IMR-90 (cell line): ENCODE measurements around the gene ANKRD53. TPM values are rescaled to one million over a fixed set of nuclear protein-coding genes. Genes with fewer than 3 reads are reported as not detected.

Experiments used
- ATAC-seq: fragments of 200-7000 bp; cut with Tn5 transposase; 2 replicates; pipeline ENCODE4 v1.9.1; 2020; ENCODE audit warnings: low read depth, mild to moderate bottlenecking, moderate library complexity
- BruUV-seq: library from RNA; stranded (reverse); fragments of 400-500 nt; replicated peaks from 2 replicates; lab custom pipeline; 2021; lab: Mats Ljungman, UMichigan
- CTCF ChIA-PET: fragments of 300-600 bp; formaldehyde crosslinking; extraction: SDS; loops from one replicate; lab custom pipeline; 2021; ENCODE audit warnings: antibody characterized with exemption; lab: Yijun Ruan, JAX
- POLR2A ChIA-PET: fragments of 300-600 bp; sonication (Branson Sonifier 250); formaldehyde crosslinking; loops from one replicate; lab custom pipeline; 2022; ENCODE audit warnings: antibody characterized with exemption; ENCODE audit not compliant: unreplicated experiment; lab: Charles Lee
- DNase-seq: peaks from one replicate; pipeline ENCODE4 v3.0.0; 2013
- H2AFZ ChIP-seq: replicated peaks from 2 replicates; pipeline ENCODE3; 2013; ENCODE audit warnings: low read length, mild to moderate bottlenecking; ENCODE audit not compliant: poor library complexity
- H2AK5ac ChIP-seq: 2 replicates; pipeline ENCODE4 v1.6.1; 2013; ENCODE audit warnings: low read depth, low read length, inconsistent platforms
- H2AK9ac ChIP-seq: replicated peaks from 2 replicates; pipeline ENCODE3; 2013; ENCODE audit warnings: mild to moderate bottlenecking, low read depth, low read length, moderate library complexity; ENCODE audit not compliant: poor library complexity
- H2BK120ac ChIP-seq: 2 replicates; pipeline ENCODE4 v1.6.1; 2013; ENCODE audit warnings: low read depth, low read length, inconsistent platforms
- H2BK15ac ChIP-seq: 3 replicates; pipeline ENCODE4 v1.6.1; 2013; ENCODE audit warnings: low read depth, low read length, inconsistent platforms
- H2BK20ac ChIP-seq: 2 replicates; pipeline ENCODE4 v1.6.1; 2013; ENCODE audit warnings: low read depth, mild to moderate bottlenecking, inconsistent platforms, low read length, moderate library complexity
- H2BK5ac ChIP-seq: 2 replicates; pipeline ENCODE4 v1.6.1; 2013; ENCODE audit warnings: mild to moderate bottlenecking, low read depth, low read length, inconsistent platforms; ENCODE audit not compliant: poor library complexity, severe bottlenecking
- H3K14ac ChIP-seq: replicated peaks from 2 replicates; pipeline ENCODE4 v1.6.1; 2013; ENCODE audit warnings: low read depth, low read length, inconsistent platforms
- H3K18ac ChIP-seq: 2 replicates; pipeline ENCODE4 v1.6.1; 2013; ENCODE audit warnings: low read depth, low read length, control low read depth
- H3K23ac ChIP-seq: 2 replicates; pipeline ENCODE4 v1.6.1; 2013; ENCODE audit warnings: low read depth, low read length, inconsistent platforms
- H3K27ac ChIP-seq: 2 replicates; pipeline ENCODE4 v1.5.1; 2013; ENCODE audit warnings: mild to moderate bottlenecking, control low read depth, low read length; ENCODE audit not compliant: insufficient read depth
- H3K27me3 ChIP-seq: 2 replicates; pipeline ENCODE4 v1.6.1; 2013; ENCODE audit warnings: low read length; ENCODE audit not compliant: control insufficient read depth, insufficient read depth
- H3K36me3 ChIP-seq: 2 replicates; pipeline ENCODE4 v1.6.1; 2013; ENCODE audit warnings: low read length, mixed read lengths; ENCODE audit not compliant: control insufficient read depth, insufficient read depth
- H3K4ac ChIP-seq: 2 replicates; pipeline ENCODE4 v1.6.1; 2013; ENCODE audit warnings: low read depth, low read length, inconsistent platforms
- H3K4me1 ChIP-seq: 2 replicates; pipeline ENCODE4 v1.6.1; 2013; ENCODE audit warnings: low read length, mixed read lengths; ENCODE audit not compliant: control insufficient read depth, insufficient read depth
- H3K4me2 ChIP-seq: 2 replicates; pipeline ENCODE4 v1.6.1; 2013; ENCODE audit warnings: low read depth, mild to moderate bottlenecking, control low read depth, low read length, moderate library complexity
- H3K4me3 ChIP-seq: 2 replicates; pipeline ENCODE4 v1.5.1; 2013; ENCODE audit warnings: low read depth, mild to moderate bottlenecking, control low read depth, low read length, moderate library complexity; ENCODE audit not compliant: insufficient read depth
- H3K56ac ChIP-seq: 2 replicates; pipeline ENCODE4 v1.6.1; 2013; ENCODE audit warnings: low read length, inconsistent platforms; ENCODE audit not compliant: insufficient read depth; ENCODE audit errors: extremely low read depth
- H3K79me1 ChIP-seq, 2 experiments: 2 replicates each; pipeline ENCODE4 v1.6.1; 2013; ENCODE audit warnings: low read length in 2 of 2, inconsistent platforms in 1 of 2, low read depth in 1 of 2
- H3K9ac ChIP-seq: 2 replicates; pipeline ENCODE4 v1.6.1; 2013; ENCODE audit warnings: low read depth, low read length, control low read depth
- H3K9me1 ChIP-seq: 2 replicates; pipeline ENCODE4 v1.6.1; 2013; ENCODE audit warnings: low read length, inconsistent platforms; ENCODE audit not compliant: insufficient read depth
- H3K9me3 ChIP-seq: 2 replicates; pipeline ENCODE4 v1.6.1; 2013; ENCODE audit warnings: low read length; ENCODE audit not compliant: control insufficient read depth, insufficient read depth
- H4K20me1 ChIP-seq: 2 replicates; pipeline ENCODE4 v1.6.1; 2013; ENCODE audit warnings: low read length, inconsistent platforms; ENCODE audit not compliant: insufficient read depth
- H4K5ac ChIP-seq: 2 replicates; pipeline ENCODE4 v1.6.1; 2013; ENCODE audit warnings: mild to moderate bottlenecking, low read depth, low read length, control low read depth
- H4K8ac ChIP-seq, 2 experiments: 2 replicates each; pipeline ENCODE4 v1.6.1; 2013; ENCODE audit warnings: low read depth in 2 of 2, low read length in 2 of 2, control low read depth in 1 of 2, inconsistent platforms in 1 of 2
- H4K91ac ChIP-seq: 2 replicates; pipeline ENCODE4 v1.6.1; 2013; ENCODE audit warnings: low read depth, low read length, inconsistent platforms; ENCODE audit not compliant: insufficient read depth
- BHLHE40 ChIP-seq: fragments of 150-350 bp; IDR thresholded peaks from 2 replicates; pipeline ENCODE4 v1.6.1; 2016; ENCODE audit warnings: mild to moderate bottlenecking, low read depth, low read length
- CEBPB ChIP-seq: IDR thresholded peaks from 2 replicates; pipeline ENCODE4 v1.6.1; 2012; ENCODE audit warnings: low read depth, low read length, improper control_type of control experiment
- CHD1 ChIP-seq: IDR thresholded peaks from 2 replicates; pipeline ENCODE4 v1.6.1; 2012; ENCODE audit warnings: low read depth, low read length, improper control_type of control experiment
- ELK1 ChIP-seq: fragments of 150-350 bp; IDR thresholded peaks from 2 replicates; pipeline ENCODE4 v1.6.1; 2016; ENCODE audit warnings: low read depth, mild to moderate bottlenecking, low read length, moderate library complexity, borderline replicate concordance
- FOS ChIP-seq: fragments of 150-350 bp; IDR thresholded peaks from 2 replicates; pipeline ENCODE4 v1.6.1; 2016; ENCODE audit warnings: low read depth, low read length
- MAFK ChIP-seq: IDR thresholded peaks from 2 replicates; pipeline ENCODE4 v1.6.1; 2012; ENCODE audit warnings: low read depth, low read length, improper control_type of control experiment
- MAZ ChIP-seq: IDR thresholded peaks from 2 replicates; pipeline ENCODE4 v1.6.1; 2012; ENCODE audit warnings: low read depth, mild to moderate bottlenecking, low read length, improper control_type of control experiment, moderate library complexity, borderline replicate concordance
- POLR2A ChIP-seq: IDR thresholded peaks from 2 replicates; pipeline ENCODE4 v1.6.1; 2012; ENCODE audit warnings: mild to moderate bottlenecking, low read depth, low read length
- RCOR1 ChIP-seq: IDR thresholded peaks from 2 replicates; pipeline ENCODE4 v1.6.1; 2012; ENCODE audit warnings: mild to moderate bottlenecking, low read length, improper control_type of control experiment; ENCODE audit not compliant: insufficient replicate concordance
- SMC3 ChIP-seq: fragments of 150-350 bp; IDR thresholded peaks from 2 replicates; pipeline ENCODE4 v1.6.1; 2016; ENCODE audit warnings: low read depth, mild to moderate bottlenecking, antibody characterized with exemption, low read length, moderate library complexity
- WGBS, 2 experiments: methylation state at CpG; one replicate each; pipeline versions ENCODE4 v1.1.5 to v1.1.7; 2013; ENCODE audit warnings: missing lambda C conversion rate in 2 of 2; ENCODE audit not compliant: insufficient read length in 1 of 2; ENCODE audit errors: extremely low coverage in 2 of 2; 5-methylcytosine and 5-hydroxymethylcytosine counted together
- dilution Hi-C: fragments of 300-500 bp; cut with HindIII; formaldehyde crosslinking; loops from one replicate; pipeline ENCODE4 v1.14.3; 2018; ENCODE audit warnings: low sequenced_read_pairs; ENCODE audit not compliant: unreplicated experiment
- in situ Hi-C: fragments of 300-500 bp; cut with MboI; formaldehyde crosslinking; loops from 3 replicates; pipeline ENCODE4 v1.14.3; 2019; ENCODE audit warnings: low sequenced_read_pairs, inconsistent platforms, mixed read lengths
- intact Hi-C: fragments of 100-400 bp; cut with micrococcal nuclease; formaldehyde crosslinking; loops from 2 replicates; pipeline ENCODE4 v1.10.0; 2022
- polyA plus RNA-seq, 3 experiments: library from polyadenylated mRNA; depleted of rRNA; stranded (reverse); fragments of >200 nt; gene quantifications; 2 replicates each; pipeline ENCODE4 v1.2.3, GENCODE V29; 2012; ENCODE audit warnings: low replicate concordance in 1 of 3
- total RNA-seq: library from RNA; depleted of rRNA; stranded (reverse); fragments of >200 nt; gene quantifications from 2 replicates; pipeline ENCODE4 v1.2.3, GENCODE V29; 2012

The ANKRD53 gene
- total and polyA plus RNA-seq, 2 of the 4 experiments (the other 2 are of a cell fraction), result 0.54 to 1.0 TPM

GRCh38 chr2:70977605-70978205, 725 bp upstream of the ANKRD53 start:
- Histone ChIP-seq H2AFZ (peak overlapping the region; percentile 76), H3K9me3 (no peaks in the 10 kb centered on the region), H3K4me3 (no peak overlapping the region; the same call in 1 of the 2 replicates), H3K36me3 (no peaks in the 10 kb centered on the region; the same call in 1 of the 2 replicates), H3K14ac (no peak overlapping the region), H2AK9ac (no peak overlapping the region), H3K23ac (no peak overlapping the region), H2BK20ac (no peak overlapping the region), H2BK5ac (no peak overlapping the region), H3K4me2 (peak overlapping the region; percentile 79), H3K27me3 (no peaks in the 10 kb centered on the region), H2BK15ac (no peak overlapping the region), H3K79me1 (no peaks in the 10 kb centered on the region), H4K8ac (peak overlapping the region in 1 of 2 experiments; percentile 78; a peak in 3 of 4 replicates), H4K91ac (no peak overlapping the region), H3K27ac (no peak overlapping the region), H3K56ac (no peak overlapping the region), H2BK120ac (no peak overlapping the region), H2AK5ac (no peak overlapping the region), H3K9ac (no peak overlapping the region), H3K4ac (no peak overlapping the region), H4K5ac (peak overlapping the region; percentile 25; the same call in 1 of the 2 replicates), H3K18ac (no peak overlapping the region), H3K4me1 (peaks cover 5% of the 10 kb centered on the region; the same call in 1 of the 2 replicates), H4K20me1 (no peaks in the 10 kb centered on the region), H3K9me1 (peaks cover 12% of the 10 kb centered on the region)
- DNase-seq (peak; percentile 93), ATAC-seq (peak; percentile 18)
- in situ Hi-C loops (no loop called here), intact Hi-C loops (loop anchor here (1.0 to 5.0 kb wide), 2 partner anchors 12 to 90 kb away; partner anchors contain the start of gene NAGK), dilution Hi-C loops (no loop called here)
- WGBS, 2 experiments, result no CpG with 5 or more reads among the region's 14 CpGs
- peak; percentile 60; the same call in 1 of the 2 replicates for TF ChIP-seq BHLHE40
- peak; percentile 99 for TF ChIP-seq CEBPB
- TF ChIP-seq ELK1, result no peak
- no peak for TF ChIP-seq SMC3
- TF ChIP-seq MAZ, result no peak
- peak; percentile 70 for TF ChIP-seq RCOR1
- TF ChIP-seq POLR2A, result 0 out of 2 replicates have a peak, but pooled peaks have one; percentile 11
- peak; percentile 65; the same call in 1 of the 2 replicates for TF ChIP-seq FOS
- TF ChIP-seq MAFK, result no peak
- TF ChIP-seq CHD1, result no peak
- no TSS peak for BruUV-seq
- POLR2A ChIA-PET, result no interaction called here
- CTCF ChIA-PET, result interaction anchor here (0.8 to 1.1 kb wide), 3 partner anchors 12 to 29 kb away, joined by 3 to 5 read pairs (median 3); no protein-coding TSS in a partner anchor
